Right lobe of liver (tissue), 4 donors: ENCODE data around the gene ASCC3.

Experiments
- CTCF ChIP-seq, 4 donors: fragments of 200-600 bp in 3 of 4; fragments of 450-650 bp in 1 of 4; IDR thresholded peaks; one replicate each; pipeline versions ENCODE4 v1.5.1 to v1.8.0; 2016 to 2022; ENCODE audit warnings: antibody characterized with exemption in 4 of 4, mild to moderate bottlenecking in 2 of 4
- POLR2A ChIP-seq: fragments of 450-650 bp; IDR thresholded peaks from one replicate; pipeline ENCODE4 v1.6.1; 2017; ENCODE audit warnings: antibody characterized with exemption, mild to moderate bottlenecking
- donor health status: DM: no; HTN: no; CAD: no.
- donor health status: DM: no; HTN: no; CAD: no.
- donor health status: DM: no; HTN: yes; CAD: no.

DNA sequence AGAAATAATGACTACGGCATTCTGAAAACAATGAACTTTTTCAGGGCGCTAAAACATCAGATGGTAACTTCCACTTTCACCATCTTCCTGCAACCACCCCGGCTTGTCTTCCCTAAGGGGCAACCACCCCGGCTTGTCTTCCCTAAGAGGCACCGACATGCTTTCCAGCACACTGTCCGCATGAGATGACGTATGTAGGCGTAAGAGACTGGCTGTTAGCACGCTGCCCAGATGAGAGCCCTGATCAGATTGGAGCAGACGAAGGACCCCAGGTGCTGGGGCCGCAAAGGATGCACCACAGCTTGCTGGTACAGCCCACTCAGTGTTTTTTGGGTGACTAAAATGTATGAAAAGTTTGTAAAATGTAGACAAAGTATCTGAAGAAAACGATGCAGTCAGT, 29.3 kb downstream of the ASCC3 start:
- no peak for TF ChIP-seq CTCF (IDR thresholded peaks at IDR 0.05)
- no peak for TF ChIP-seq POLR2A
